GM23338 (cell line): ENCODE data around the gene ZNF282.

ENCODE experiments used
- CREB1 ChIP-seq: fragments of 250-450 bp; sonication (Bioruptor Pico); IDR thresholded peaks from 2 replicates; pipeline ENCODE4 v1.5.0; 2020; ENCODE audit warnings: low read depth, mild to moderate bottlenecking, moderate library complexity
- CTCF ChIP-seq, 2 experiments: fragments of 200-600 bp in 1 of 2; sonication (generic) in 1 of 2; conservative IDR thresholded peaks; 2 replicates each; pipeline versions ENCODE4 v1.5.1 to v1.6.1; 2016 to 2017; ENCODE audit warnings: antibody characterized with exemption in 2 of 2, low read depth in 2 of 2, mild to moderate bottlenecking in 2 of 2, moderate library complexity in 1 of 2
- EZH2 ChIP-seq: fragments of 200-600 bp; sonication (generic); IDR thresholded peaks from one replicate; pipeline ENCODE4 v1.8.0; 2017; ENCODE audit warnings: antibody characterized with exemption, mild to moderate bottlenecking, low read depth; ENCODE audit not compliant: unreplicated experiment
- EZH2phosphoT487 ChIP-seq: fragments of 200-600 bp; sonication (generic); IDR thresholded peaks from one replicate; pipeline ENCODE4 v1.8.1; 2018; ENCODE audit warnings: antibody characterized with exemption; ENCODE audit not compliant: unreplicated experiment
- NANOG ChIP-seq: IDR thresholded peaks from 2 replicates; pipeline ENCODE4 v1.6.1; 2016; ENCODE audit warnings: antibody characterized with exemption, borderline replicate concordance
- POLR2AphosphoS5 ChIP-seq: IDR thresholded peaks from 2 replicates; pipeline ENCODE4 v1.6.1; 2016; ENCODE audit warnings: antibody characterized with exemption, low read depth
- REST ChIP-seq: IDR thresholded peaks from one replicate; pipeline ENCODE4 v1.6.1; 2018; ENCODE audit warnings: antibody characterized with exemption; ENCODE audit not compliant: unreplicated experiment

- no peak for TF ChIP-seq CTCF (conservative IDR thresholded peaks at IDR 0.05; ENCODE audit: low read depth in 2 of 2)
- no peak for TF ChIP-seq EZH2phosphoT487
- TF ChIP-seq EZH2: no peak
- TF ChIP-seq REST: no peak
- no peak for TF ChIP-seq POLR2AphosphoS5
- TF ChIP-seq CREB1 (CRISPR knock-in tag): no peak
- no peak for TF ChIP-seq NANOG
These were observed 12.1 kb downstream of the ZNF282 start for GRCh38 chr7:149207324-149208035.
